MCF 10A (cell line): ENCODE measurements around the gene POLR2E. TPM values are rescaled to one million over a fixed set of nuclear protein-coding genes. Genes with fewer than 3 reads are reported as not detected.

ENCODE experiments used
- BruUV-seq: library from RNA; stranded (reverse); fragments of 400-500 nt; replicated peaks from 2 replicates; lab custom pipeline; 2021; lab: Mats Ljungman, UMichigan
- CTCF ChIA-PET: fragments of 300-600 bp; sonication (Branson Sonifier 250); formaldehyde crosslinking; extraction: SDS; loops from one replicate; lab custom pipeline; 2021; ENCODE audit warnings: antibody characterized with exemption, inconsistent platforms; lab: Yijun Ruan, JAX
- POLR2A ChIA-PET: fragments of 300-600, 350-650 bp; sonication (Branson Sonifier 250); formaldehyde crosslinking; extraction: SDS; loops from one replicate; lab custom pipeline; 2020; ENCODE audit warnings: antibody characterized with exemption, inconsistent platforms; lab: Yijun Ruan, JAX
- DNase-seq: peaks from one replicate; pipeline ENCODE4 v3.0.0-alpha.2; 2018; ENCODE audit not compliant: unreplicated experiment
- H3K27ac Mint-ChIP-seq: one replicate; pipeline ENCODE4 v1.8.0; 2022; ENCODE audit warnings: mild to moderate bottlenecking, low read depth, mixed read lengths; ENCODE audit not compliant: unreplicated experiment
- H3K27me3 Mint-ChIP-seq: one replicate; pipeline ENCODE4 v1.8.0; 2022; ENCODE audit warnings: mixed read lengths; ENCODE audit not compliant: insufficient read depth, unreplicated experiment
- H3K36me3 Mint-ChIP-seq: one replicate; pipeline ENCODE4 v1.8.0; 2022; ENCODE audit warnings: mild to moderate bottlenecking, moderate library complexity, mixed read lengths; ENCODE audit not compliant: insufficient read depth, unreplicated experiment
- H3K4me1 Mint-ChIP-seq: one replicate; pipeline ENCODE4 v1.8.0; 2022; ENCODE audit warnings: mixed read lengths; ENCODE audit not compliant: insufficient read depth, unreplicated experiment
- H3K4me3 Mint-ChIP-seq: one replicate; pipeline ENCODE4 v1.8.0; 2022; ENCODE audit warnings: mild to moderate bottlenecking, moderate library complexity, mixed read lengths; ENCODE audit not compliant: unreplicated experiment
- H3K9me3 Mint-ChIP-seq: one replicate; pipeline ENCODE4 v1.8.0; 2022; ENCODE audit warnings: mixed read lengths; ENCODE audit not compliant: unreplicated experiment
- CTCF ChIP-seq: fragments of 200-600 bp; IDR thresholded peaks from one replicate; pipeline ENCODE4 v1.8.0; 2022; ENCODE audit warnings: antibody characterized with exemption, mild to moderate bottlenecking; ENCODE audit not compliant: unreplicated experiment
- intact Hi-C: fragments of 100-400 bp; cut with micrococcal nuclease; formaldehyde crosslinking; loops from 2 replicates; pipeline ENCODE4 v1.14.1; 2022
- total RNA-seq: library from RNA; stranded (reverse); gene quantifications from 2 replicates; pipeline ENCODE4 v1.2.3, GENCODE V29; 2022

The POLR2E gene
- total RNA-seq, 1 experiment from 2014 or later, result 184 TPM

GRCh38 chr19:1113986-1114483 is 18.9 kb upstream of the POLR2E start:
- Mint-ChIP-seq H3K36me3 (peaks cover 88% of the 10 kb centered on the region), H3K4me3 (no peak overlapping the region), H3K27me3 (no peaks in the 10 kb centered on the region), H3K4me1 (no peaks in the 10 kb centered on the region), H3K9me3 (no peaks in the 10 kb centered on the region), H3K27ac (no peak overlapping the region)
- TF ChIP-seq CTCF, result no peak
- BruUV-seq, result no TSS peak
- CTCF ChIA-PET, result interaction anchor here (0.5 to 1.4 kb wide), 9 partner anchors 9 to 127 kb away, joined by 3 to 4 read pairs (median 3); partner anchors contain the start of gene ATP5F1D
- no peak for DNase-seq
- POLR2A ChIA-PET, result interaction anchor here (0.6 to 1.4 kb wide), 5 partner anchors 10 to 47 kb away, joined by 3 to 6 read pairs (median 3); partner anchors contain the start of gene GPX4
- intact Hi-C loops, result loop anchor here (5.0 kb wide), 1 partner anchor 78 kb away; no protein-coding TSS in a partner anchor

GRCh38 chr19:1113030-1113985 is 18.1 kb upstream of the POLR2E start:
- ChIA-PET CTCF (interaction anchor here (0.6 to 1.6 kb wide), 11 partner anchors 10 to 128 kb away, joined by 3 to 9 read pairs (median 3); partner anchors contain the start of gene ATP5F1D), POLR2A (interaction anchor here (0.6 to 1.4 kb wide), 5 partner anchors 9 to 48 kb away, joined by 3 to 6 read pairs (median 4); partner anchors contain the start of gene GPX4)
- no peaks in the 10 kb centered on the region for H3K9me3 Mint-ChIP-seq
- BruUV-seq, result no TSS peak
- H3K4me1 Mint-ChIP-seq, result no peaks in the 10 kb centered on the region
- TF ChIP-seq CTCF, result peak; percentile 65
- intact Hi-C loops, result loop anchor here (5.0 kb wide), 1 partner anchor 79 kb away; no protein-coding TSS in a partner anchor
- H3K4me3 Mint-ChIP-seq, result no peak overlapping the region
- peaks cover 87% of the 10 kb centered on the region for H3K36me3 Mint-ChIP-seq
- DNase-seq, result peak; percentile 89
- H3K27ac Mint-ChIP-seq, result no peak overlapping the region
- H3K27me3 Mint-ChIP-seq, result no peaks in the 10 kb centered on the region

- POLR2A ChIA-PET, result interaction anchor here (0.7 to 1.4 kb wide), 2 partner anchors 15 to 43 kb away, joined by 4 to 6 read pairs; no protein-coding TSS in a partner anchor
- CTCF ChIA-PET, result interaction anchor here (0.6 to 1.6 kb wide), 6 partner anchors 11 to 132 kb away, joined by 3 to 9 read pairs (median 4); no protein-coding TSS in a partner anchor
- peaks cover 85% of the 10 kb centered on the region for H3K36me3 Mint-ChIP-seq
- no peaks in the 10 kb centered on the region for H3K9me3 Mint-ChIP-seq
- H3K27ac Mint-ChIP-seq, result no peak overlapping the region
- H3K4me3 Mint-ChIP-seq, result no peak overlapping the region
- no peaks in the 10 kb centered on the region for H3K4me1 Mint-ChIP-seq
- no peaks in the 10 kb centered on the region for H3K27me3 Mint-ChIP-seq
- intact Hi-C loops, result loop anchor here (5.0 kb wide), 1 partner anchor 80 kb away; no protein-coding TSS in a partner anchor
- no peak for DNase-seq
- no TSS peak for BruUV-seq
- no peak for TF ChIP-seq CTCF
These were observed 17.3 kb upstream of the POLR2E start for GRCh38 chr19:1112268-1113029.
